Esophagus muscularis mucosa (tissue), 3 donors: Measurements from ENCODE around the gene SPAG16.
"Not testable (repeated sequence)": the region's sequence is repeated elsewhere in the genome, so short reads cannot be mapped to it uniquely, and the experiment has no call there.

Experiments
- POLR2A ChIP-seq: fragments of 450-650 bp; IDR thresholded peaks from one replicate; pipeline ENCODE4 v1.6.1; 2017; ENCODE audit warnings: antibody characterized with exemption, moderate library complexity, mild to moderate bottlenecking, low read depth
- POLR2AphosphoS5 ChIP-seq, 2 donors: sonication (generic); formaldehyde crosslinking; IDR thresholded peaks; one replicate each; pipeline ENCODE4 v1.6.1; 2017; ENCODE audit warnings: antibody characterized with exemption in 2 of 2
- TF ChIP-seq, protein P1 (sequence below), 3 experiments: fragments of 200-600 bp in 2 of 3; fragments of 450-650 bp in 1 of 3; sonication (generic) in 2 of 3; IDR thresholded peaks; one replicate each; pipeline ENCODE4 v1.5.1; 2017 to 2019; ENCODE audit warnings: antibody characterized with exemption in 3 of 3, mild to moderate bottlenecking in 2 of 3, moderate library complexity in 1 of 3

DNA sequence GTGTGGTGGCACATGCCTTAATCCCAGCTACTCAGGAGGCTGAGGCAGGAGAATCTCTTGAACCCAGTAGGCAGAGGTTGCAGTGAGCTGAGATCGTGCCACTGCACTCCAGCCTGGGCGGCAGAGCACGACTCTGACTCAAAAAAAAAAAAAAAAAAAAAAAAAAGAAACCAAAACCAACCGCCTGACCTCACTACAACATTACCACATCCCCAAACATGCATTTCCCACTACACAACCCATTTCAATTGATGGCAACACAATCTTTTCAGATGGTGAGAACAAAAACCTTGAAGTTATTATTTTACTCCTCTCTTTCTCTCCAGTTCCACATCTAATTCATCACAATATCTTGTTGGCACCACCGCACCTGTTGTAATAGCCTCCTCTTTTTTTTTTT, 778.0 kb downstream of the SPAG16 start:
- TF ChIP-seq POLR2AphosphoS5 (IDR thresholded peaks at IDR 0.05); POLR2A: not testable (repeated sequence)
- TF ChIP-seq, protein P1, sequence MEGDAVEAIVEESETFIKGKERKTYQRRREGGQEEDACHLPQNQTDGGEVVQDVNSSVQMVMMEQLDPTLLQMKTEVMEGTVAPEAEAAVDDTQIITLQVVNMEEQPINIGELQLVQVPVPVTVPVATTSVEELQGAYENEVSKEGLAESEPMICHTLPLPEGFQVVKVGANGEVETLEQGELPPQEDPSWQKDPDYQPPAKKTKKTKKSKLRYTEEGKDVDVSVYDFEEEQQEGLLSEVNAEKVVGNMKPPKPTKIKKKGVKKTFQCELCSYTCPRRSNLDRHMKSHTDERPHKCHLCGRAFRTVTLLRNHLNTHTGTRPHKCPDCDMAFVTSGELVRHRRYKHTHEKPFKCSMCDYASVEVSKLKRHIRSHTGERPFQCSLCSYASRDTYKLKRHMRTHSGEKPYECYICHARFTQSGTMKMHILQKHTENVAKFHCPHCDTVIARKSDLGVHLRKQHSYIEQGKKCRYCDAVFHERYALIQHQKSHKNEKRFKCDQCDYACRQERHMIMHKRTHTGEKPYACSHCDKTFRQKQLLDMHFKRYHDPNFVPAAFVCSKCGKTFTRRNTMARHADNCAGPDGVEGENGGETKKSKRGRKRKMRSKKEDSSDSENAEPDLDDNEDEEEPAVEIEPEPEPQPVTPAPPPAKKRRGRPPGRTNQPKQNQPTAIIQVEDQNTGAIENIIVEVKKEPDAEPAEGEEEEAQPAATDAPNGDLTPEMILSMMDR (IDR thresholded peaks at IDR 0.05) = not testable (repeated sequence)
